Fibroblast of skin of right biceps (primary cell): ENCODE measurements around the gene JPH4.
"Not testable (repeated sequence)": the region's sequence is repeated elsewhere in the genome, so short reads cannot be mapped to it uniquely, and the experiment has no call there.

Source experiments
- DNase-seq: peaks from one replicate; pipeline ENCODE4 v3.0.0-alpha.2; 2013

The JPH4 gene

DNA sequence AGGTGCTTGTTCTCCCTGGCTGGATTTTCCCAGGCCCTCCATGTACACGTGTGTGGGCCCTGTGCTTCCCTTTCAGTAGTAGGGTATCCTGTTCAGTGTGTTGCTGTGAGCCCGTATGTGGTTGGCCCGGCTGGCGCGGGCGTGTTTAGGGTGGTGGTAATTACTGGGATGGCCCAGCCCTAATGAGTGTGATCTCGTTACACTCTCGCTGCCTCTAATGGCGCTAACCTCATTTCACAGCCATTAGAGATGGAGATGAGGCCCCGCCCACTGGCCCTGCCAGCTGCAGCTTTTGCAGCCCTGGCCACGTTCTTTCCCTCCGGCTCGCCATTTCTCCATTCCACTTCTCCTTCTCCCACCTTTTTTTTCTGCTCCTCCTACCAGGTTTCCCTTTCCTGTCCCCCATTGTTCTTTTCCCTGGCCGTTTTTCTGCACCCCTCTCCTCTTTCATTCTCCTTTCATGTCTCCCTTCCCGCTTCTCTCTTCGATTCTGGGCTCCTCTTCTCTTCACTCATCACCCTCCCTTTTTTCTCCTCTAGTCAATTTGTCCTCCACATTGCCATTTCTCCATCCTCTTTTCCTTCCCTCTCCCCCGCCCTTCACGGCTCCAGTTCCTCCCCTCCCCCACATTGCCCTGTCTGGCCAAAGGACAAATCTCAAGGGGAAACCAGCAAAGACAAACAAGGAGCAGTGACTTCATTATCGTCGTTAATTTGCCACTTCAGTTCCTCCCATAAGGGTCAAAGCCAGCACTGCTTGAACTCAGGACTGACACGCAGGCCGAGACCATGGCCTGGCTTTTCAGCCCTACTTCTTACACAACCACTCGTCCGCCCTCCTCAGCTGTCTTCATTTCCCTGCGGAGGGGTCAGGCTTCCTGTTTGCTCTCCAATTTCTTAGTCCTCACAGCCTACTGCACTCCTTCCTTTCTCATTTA, 33.8 kb downstream of the JPH4 start:
- no peak for DNase-seq

GRCh38 chr14:23543403-23543802, 35.2 kb downstream of the JPH4 start:
- DNase-seq, result no peak

DNA sequence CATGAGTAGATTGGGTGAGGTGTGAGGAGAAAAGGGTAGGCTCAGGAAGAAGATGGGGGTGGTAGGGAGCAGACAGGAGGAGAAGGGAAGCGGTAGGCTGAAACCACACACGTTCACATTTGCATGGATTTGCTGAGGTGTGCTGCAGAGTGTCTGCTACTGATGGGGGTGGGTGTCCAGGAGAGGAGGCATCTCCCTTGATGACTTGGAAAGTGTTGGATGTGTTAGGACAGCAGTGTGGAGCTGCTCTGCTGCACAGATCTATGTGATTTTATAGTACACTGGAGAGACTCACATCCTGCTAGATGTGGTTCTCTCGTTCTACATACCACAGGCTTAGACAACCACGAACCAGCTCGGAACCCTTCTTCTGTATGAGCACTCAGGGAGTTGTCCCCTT, 36.3 kb downstream of the JPH4 start:
- no peak for DNase-seq

DNA sequence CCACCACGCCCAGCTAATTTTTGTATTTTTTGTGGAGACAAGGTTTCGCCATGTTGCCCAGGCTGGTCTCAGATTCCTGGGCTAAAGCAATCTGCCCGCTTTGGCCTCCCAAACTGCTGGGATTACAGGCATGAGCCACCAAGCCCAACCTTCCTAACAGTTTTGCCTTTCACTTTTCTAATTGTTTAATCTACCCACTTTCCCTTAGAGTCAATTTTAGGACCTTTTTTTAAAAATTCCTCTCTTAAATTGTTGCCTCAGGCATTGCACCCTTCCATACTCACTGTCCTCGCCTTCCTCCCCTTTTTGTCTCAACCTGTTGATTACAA, 38.5 kb downstream of the JPH4 start:
- no peak for DNase-seq

- peak; percentile 41 for DNase-seq
Measured at GRCh38 chr14:23539248-23540140, 39.1 kb downstream of the JPH4 start.

DNA sequence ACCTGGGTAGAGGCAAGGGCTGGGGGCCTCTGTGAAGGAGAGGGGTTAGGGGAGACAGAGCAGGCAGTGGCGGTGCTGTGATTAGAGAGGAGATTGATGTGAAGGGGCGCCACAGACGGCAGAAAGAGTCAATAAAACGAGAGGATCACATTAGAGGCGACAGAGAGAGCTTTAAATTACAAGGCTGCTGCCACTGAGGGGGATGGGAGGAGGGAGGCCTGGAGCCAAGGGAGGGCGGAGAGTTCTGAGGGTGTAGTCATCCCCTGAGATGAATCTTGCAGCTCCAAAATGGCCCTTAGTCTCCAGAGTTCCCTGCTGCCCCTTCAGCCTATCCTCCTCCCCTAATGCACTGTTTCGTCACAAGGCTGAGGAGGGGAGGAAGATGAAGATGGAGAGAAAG, 39.8 kb downstream of the JPH4 start:
- peak; percentile 49 for DNase-seq

- DNase-seq, result no peak
Measured at GRCh38 chr14:23538050-23538718, 40.4 kb downstream of the JPH4 start.

DNA sequence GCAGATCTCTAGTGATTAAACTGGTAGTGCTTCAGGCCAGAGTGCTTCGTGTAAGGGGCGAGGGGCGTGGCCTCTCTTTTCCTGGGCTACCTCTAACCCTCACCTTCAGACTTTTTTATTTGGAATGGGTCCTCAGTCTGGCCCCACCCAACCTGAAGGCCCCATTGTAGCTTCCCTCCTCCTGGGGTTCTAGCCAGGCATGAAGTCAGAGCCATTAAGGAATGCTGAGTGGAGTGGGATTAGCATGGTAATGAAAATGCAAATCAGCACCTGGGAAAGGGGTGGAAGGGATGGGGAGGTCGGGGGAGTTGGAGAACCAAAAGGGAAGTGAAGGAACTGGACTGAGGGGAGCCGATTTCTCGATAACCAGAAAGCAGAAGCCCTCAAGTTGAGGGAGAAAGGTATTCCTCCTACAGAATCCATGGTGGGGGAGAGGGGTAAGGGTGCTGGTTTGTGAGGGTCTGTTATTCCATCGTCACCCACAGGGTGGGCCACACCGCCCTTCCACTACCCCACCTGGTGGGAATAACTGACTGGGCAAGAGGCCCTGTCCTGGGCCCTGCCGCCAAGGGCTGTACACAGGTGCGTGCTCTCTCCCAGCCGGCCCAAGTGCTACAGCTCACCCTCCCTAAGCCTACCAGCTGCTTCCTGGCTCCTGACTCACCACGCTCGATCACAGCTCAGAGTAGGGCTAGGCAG, 41.1 kb downstream of the JPH4 start:
- DNase-seq, result peak; percentile 20

DNA sequence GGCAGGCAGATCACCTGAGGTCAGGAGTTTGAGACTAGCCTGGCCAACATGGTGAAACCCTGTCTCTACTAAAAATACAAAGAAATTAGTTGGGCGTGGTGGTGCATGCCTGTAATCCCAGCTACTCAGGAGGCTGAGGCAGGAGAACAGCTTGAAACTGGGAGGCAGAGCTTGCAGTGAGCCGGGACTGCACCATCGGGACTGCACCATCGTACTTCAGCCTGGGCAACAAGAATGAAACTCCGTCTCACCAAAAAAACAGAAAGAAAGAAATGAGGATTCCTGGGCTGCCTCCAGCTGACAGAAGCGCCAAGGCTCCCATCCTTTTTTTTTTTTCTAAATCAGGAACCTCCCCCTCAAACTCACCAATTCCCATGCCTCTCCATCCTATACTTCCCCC, 41.7 kb downstream of the JPH4 start:
- not testable (repeated sequence) for DNase-seq

- no peak for DNase-seq
Measured at GRCh38 chr14:23536494-23536893, 42.1 kb downstream of the JPH4 start.

- no peak for DNase-seq
Measured at GRCh38 chr14:23535943-23536342, 42.6 kb downstream of the JPH4 start.

DNA sequence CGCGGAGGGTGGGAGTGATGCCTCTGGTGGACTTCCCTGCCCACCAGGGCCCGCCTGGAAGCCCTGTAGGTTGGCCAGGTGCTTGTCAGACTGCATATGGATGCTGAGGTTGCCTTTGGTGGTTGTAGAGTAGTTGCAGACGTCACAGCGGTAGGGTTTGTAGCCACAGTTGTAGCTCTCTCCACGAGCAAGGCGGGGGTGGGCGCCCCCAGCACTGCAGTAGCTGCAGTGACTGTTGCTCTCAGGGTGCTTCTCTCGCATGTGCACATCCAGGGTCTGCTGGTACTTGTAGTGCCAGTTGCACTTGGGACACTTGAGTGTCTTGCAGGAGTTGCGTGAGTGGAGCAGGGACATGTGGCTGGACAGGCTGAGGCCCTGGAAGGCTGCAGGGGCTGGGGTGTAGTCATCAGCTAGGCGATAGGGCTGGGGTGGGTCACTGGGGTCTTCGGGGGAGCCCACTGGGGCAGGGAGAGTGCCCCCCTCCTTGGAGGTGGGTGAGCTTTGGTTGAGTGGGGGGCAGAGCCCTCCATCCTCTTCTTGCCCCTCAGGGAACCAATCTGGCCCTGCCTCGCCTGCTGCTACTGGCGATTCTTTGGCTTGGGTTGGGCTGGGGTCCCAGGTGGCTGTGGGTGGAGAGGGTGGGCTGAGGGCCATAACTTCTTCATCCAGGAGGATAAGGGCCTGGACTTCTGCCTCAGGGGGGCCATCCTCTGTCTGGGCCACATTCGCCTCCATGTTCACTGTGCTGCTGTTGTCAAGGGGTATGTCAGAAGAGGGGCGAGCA, 44.7 kb downstream of the JPH4 start:
- DNase-seq, result no peak

DNA sequence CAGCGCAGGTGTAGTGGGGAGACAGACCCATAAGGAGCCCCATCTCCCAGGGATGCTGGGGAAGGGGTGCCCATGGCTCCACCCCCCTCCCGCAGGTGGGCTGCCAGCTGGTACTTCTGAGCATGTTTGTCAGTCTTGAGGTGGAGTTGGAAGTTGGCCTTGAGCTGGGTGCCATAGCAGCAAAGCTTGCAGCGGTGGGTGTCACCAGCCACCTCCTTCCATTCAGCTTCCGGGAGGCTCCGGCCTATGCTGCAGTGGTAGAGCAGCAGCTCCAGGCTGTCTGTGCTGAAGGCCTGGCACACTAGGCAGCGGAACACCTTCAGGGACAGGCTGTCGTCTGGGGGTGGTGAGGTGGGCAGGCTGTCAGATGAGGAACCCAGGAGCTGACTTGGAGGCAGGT, 45.9 kb downstream of the JPH4 start:
- DNase-seq, result no peak

- DNase-seq, result no peak
Measured at GRCh38 chr14:23531391-23531790, 47.2 kb downstream of the JPH4 start.

DNA sequence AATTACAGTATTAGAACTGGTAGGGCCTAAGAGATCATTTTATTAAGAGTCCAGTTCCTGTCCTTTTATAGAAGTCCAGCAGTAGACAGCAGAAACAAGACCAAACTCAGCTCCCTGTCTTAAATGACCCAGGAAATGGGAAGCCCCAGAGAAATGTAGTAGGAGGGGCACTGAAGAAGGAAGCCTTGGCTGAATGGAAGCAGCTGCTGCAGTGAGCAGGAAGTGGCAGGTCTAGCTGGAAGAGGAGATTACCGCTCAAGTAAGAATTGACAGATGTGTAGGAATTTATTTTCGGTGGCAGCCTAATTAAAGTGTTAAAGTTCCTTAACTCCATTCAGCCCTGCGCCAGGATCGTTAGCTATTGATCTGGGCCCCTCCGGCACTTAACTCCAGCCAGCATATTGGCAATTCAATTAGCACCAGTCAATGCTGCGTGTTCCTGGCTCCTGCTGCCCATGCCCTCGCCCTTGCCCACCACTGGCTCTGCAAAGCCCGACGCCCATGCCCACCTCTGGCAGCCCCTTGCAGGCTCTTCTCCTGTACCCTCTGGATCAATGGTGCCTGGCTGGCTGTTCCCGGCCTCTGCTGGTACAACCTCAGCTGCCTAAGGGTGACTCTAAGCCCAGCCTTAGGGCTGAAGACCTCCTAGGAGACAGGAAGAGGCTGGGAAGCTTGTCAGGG, 48.1 kb downstream of the JPH4 start:
- DNase-seq, result no peak

DNA sequence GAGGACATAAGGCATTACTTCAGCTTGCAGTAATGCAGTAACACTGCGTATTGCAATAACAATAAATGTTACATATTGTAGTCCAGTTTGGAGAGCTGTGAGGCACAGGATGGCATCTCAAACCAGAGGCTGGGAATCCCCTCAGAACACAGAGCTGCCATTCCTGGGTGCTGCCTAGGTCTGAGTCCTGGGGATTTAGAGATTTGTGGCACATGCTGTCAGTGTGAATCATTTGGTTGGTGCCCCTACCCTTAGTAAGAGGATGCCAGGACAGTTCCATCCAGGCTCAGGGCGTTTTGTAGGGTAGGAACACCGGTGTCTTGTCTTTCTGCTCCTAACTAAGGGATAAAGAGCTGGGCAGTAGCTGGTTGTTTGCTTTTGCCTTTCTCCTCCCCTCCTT, 49.6 kb downstream of the JPH4 start:
- no peak for DNase-seq

- no peak for DNase-seq
Measured at GRCh38 chr14:23528555-23528954, 50.0 kb downstream of the JPH4 start.

- no peak for DNase-seq
Measured at GRCh38 chr14:23525611-23526010, 53.0 kb downstream of the JPH4 start.

- DNase-seq, result no peak
Measured at GRCh38 chr14:23524954-23525353, 53.6 kb downstream of the JPH4 start.

- DNase-seq, result no peak
Measured at GRCh38 chr14:23523229-23524016, 55.2 kb downstream of the JPH4 start.
